Measurements from ENCODE around the gene SP140L. TPM values are rescaled to one million over a fixed set of nuclear protein-coding genes. Genes with fewer than 3 reads are reported as not detected.

Gene SP140L
- polyA plus RNA-seq, 3 donors, result 6.5 to 23.7 (median 8.5) TPM

DNA sequence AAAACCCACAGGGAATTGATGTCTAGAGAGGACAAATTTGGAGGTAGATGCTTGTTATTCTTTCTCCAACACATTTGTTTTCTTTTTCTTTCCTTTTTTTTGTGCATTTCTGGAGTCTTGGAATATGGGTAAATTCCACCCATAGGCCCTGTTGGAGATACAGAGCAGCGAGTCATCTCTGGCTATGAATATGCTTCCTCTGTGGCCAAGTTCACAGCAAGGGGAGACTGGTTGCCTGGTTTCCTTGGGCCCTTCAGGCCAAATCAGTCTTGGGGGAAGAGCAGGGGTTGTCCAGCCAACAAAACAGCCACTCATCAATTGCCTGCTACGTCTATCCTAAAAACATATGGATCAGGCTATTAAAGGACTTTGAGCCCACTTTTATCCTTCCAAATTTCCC is 116.5 kb downstream of the SP140L start:
- H3K4me1 ChIP-seq (ENCODE audit: control insufficient read depth in 1 of 2, insufficient read depth in 2 of 2, low read length in 2 of 2), result peaks cover 25 to 49% of the 10 kb centered on the region in 2 donors
- H3K27me3 ChIP-seq (ENCODE audit: control insufficient read depth in 2 of 2, insufficient read depth in 2 of 2, low read length in 2 of 2), result no peaks in the 10 kb centered on the region
- H3K79me2 ChIP-seq (ENCODE audit: insufficient read depth, low read length), result peaks cover 79% of the 10 kb centered on the region
- H3K27me3 Mint-ChIP-seq (ENCODE audit: low read depth in 3 of 3), result peaks cover 0 to 2% (median 0%) of the 10 kb centered on the region in 3 donors
- WGBS (ENCODE audit: insufficient coverage), result no CpG with 5 or more reads among the region's 2 CpGs
- no peak overlapping the region for H3K4me2 ChIP-seq (replicated peaks; ENCODE audit: extremely low read depth, low read length, poor library complexity, severe bottlenecking)
- no peak overlapping the region for H3K9ac ChIP-seq (ENCODE audit: insufficient read depth, low read length, poor library complexity, severe bottlenecking)
- H3K27ac ChIP-seq (ENCODE audit: low read depth in 1 of 2, low read length in 2 of 2), result peak overlapping the region in 1 of 2 donors; percentile 22
- peak overlapping the region in 1 of 2 donors; percentile 20 for H3K4me3 Mint-ChIP-seq
- peaks cover 92% of the 10 kb centered on the region for H4K20me1 ChIP-seq (ENCODE audit: insufficient read depth, low read length)
- TF ChIP-seq, protein P1, sequence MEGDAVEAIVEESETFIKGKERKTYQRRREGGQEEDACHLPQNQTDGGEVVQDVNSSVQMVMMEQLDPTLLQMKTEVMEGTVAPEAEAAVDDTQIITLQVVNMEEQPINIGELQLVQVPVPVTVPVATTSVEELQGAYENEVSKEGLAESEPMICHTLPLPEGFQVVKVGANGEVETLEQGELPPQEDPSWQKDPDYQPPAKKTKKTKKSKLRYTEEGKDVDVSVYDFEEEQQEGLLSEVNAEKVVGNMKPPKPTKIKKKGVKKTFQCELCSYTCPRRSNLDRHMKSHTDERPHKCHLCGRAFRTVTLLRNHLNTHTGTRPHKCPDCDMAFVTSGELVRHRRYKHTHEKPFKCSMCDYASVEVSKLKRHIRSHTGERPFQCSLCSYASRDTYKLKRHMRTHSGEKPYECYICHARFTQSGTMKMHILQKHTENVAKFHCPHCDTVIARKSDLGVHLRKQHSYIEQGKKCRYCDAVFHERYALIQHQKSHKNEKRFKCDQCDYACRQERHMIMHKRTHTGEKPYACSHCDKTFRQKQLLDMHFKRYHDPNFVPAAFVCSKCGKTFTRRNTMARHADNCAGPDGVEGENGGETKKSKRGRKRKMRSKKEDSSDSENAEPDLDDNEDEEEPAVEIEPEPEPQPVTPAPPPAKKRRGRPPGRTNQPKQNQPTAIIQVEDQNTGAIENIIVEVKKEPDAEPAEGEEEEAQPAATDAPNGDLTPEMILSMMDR (IDR thresholded peaks at IDR 0.05), result no peak
- peak in 1 of 3 donors; percentile 32 for DNase-seq
- no peaks in the 10 kb centered on the region for H3K9me3 ChIP-seq (replicated peaks in 1 of 2; ENCODE audit: control insufficient read depth in 1 of 2, insufficient read depth in 1 of 2, low read length in 2 of 2)
- H3K27ac Mint-ChIP-seq, result peak overlapping the region in 4 of 7 donors; percentile 11 to 76 (median 56)
- H2AFZ ChIP-seq (ENCODE audit: insufficient read depth, low read depth, low read length, poor library complexity, severe bottlenecking), result no peak overlapping the region
- intact Hi-C loops (cut with micrococcal nuclease), result no loop called here
- H3K4me1 Mint-ChIP-seq, result peaks cover 53% of the 10 kb centered on the region
- H3K4me3 ChIP-seq (replicated peaks in 1 of 3; ENCODE audit: low read depth in 2 of 3, low read length in 3 of 3), result no peak overlapping the region
- H3K36me3 Mint-ChIP-seq, result peaks cover 55 to 56% of the 10 kb centered on the region in 2 donors
- H3K36me3 ChIP-seq (replicated peaks in 1 of 2; ENCODE audit: control insufficient read depth in 1 of 2, insufficient read depth in 2 of 2, low read length in 2 of 2), result peaks cover 56 to 75% of the 10 kb centered on the region in 2 donors
- peaks cover 0 to 3% (median 0%) of the 10 kb centered on the region in 7 donors for H3K9me3 Mint-ChIP-seq

DNA sequence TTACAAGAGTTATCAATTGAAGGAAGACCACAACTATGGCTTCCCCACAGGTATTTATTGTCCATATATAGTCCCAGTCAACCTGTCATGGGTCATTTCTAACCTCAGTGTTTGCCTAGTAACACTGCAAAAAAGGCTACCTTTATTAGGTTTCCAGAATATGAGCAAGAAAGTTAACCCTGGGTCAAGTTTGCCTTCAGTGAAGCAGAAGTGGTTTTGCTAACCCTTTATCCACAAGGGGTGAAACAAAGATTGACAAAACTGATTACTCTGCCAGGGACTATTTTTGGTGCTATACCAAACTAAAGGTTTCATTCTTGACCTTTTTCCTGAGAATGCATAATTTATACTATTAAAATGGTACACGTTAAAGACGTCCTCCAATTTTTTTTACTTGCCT is 117.8 kb downstream of the SP140L start:
- Histone ChIP-seq H3K4me2 (replicated peaks; ENCODE audit: extremely low read depth, low read length, poor library complexity, severe bottlenecking) (no peak overlapping the region), H3K27ac (ENCODE audit: low read depth in 1 of 2, low read length in 2 of 2) (peak overlapping the region in 1 of 2 donors; percentile 20), H3K27me3 (ENCODE audit: control insufficient read depth in 2 of 2, insufficient read depth in 2 of 2, low read length in 2 of 2) (no peaks in the 10 kb centered on the region), H2AFZ (ENCODE audit: insufficient read depth, low read depth, low read length, poor library complexity, severe bottlenecking) (no peak overlapping the region), H3K4me3 (replicated peaks in 1 of 3; ENCODE audit: low read depth in 2 of 3, low read length in 3 of 3) (no peak overlapping the region), H3K9me3 (replicated peaks in 1 of 2; ENCODE audit: control insufficient read depth in 1 of 2, insufficient read depth in 1 of 2, low read length in 2 of 2) (no peaks in the 10 kb centered on the region), H3K9ac (ENCODE audit: insufficient read depth, low read length, poor library complexity, severe bottlenecking) (no peak overlapping the region), H4K20me1 (ENCODE audit: insufficient read depth, low read length) (peaks cover 92% of the 10 kb centered on the region), H3K36me3 (replicated peaks in 1 of 2; ENCODE audit: control insufficient read depth in 1 of 2, insufficient read depth in 2 of 2, low read length in 2 of 2) (peaks cover 69 to 83% of the 10 kb centered on the region in 2 donors), H3K79me2 (ENCODE audit: insufficient read depth, low read length) (peaks cover 78% of the 10 kb centered on the region), H3K4me1 (ENCODE audit: control insufficient read depth in 1 of 2, insufficient read depth in 2 of 2, low read length in 2 of 2) (peaks cover 27 to 43% of the 10 kb centered on the region in 2 donors)
- H3K36me3 Mint-ChIP-seq, result peaks cover 65 to 69% of the 10 kb centered on the region in 2 donors
- intact Hi-C loops (cut with micrococcal nuclease), result loop anchor here in 1 of 2 donors (5.0 kb wide), 1 partner anchor 33 kb away; no protein-coding TSS in a partner anchor
- peaks cover 0 to 9% (median 0%) of the 10 kb centered on the region in 7 donors for H3K9me3 Mint-ChIP-seq
- no peak overlapping the region for H3K4me3 Mint-ChIP-seq
- H3K27me3 Mint-ChIP-seq (ENCODE audit: low read depth in 3 of 3), result peaks cover 0 to 2% (median 1%) of the 10 kb centered on the region in 3 donors
- TF ChIP-seq, protein P1 (IDR thresholded peaks at IDR 0.05), result no peak
- no CpG with 5 or more reads among the region's 2 CpGs for WGBS (ENCODE audit: insufficient coverage)
- peaks cover 52% of the 10 kb centered on the region for H3K4me1 Mint-ChIP-seq
- H3K27ac Mint-ChIP-seq, result peak overlapping the region in 1 of 7 donors; percentile 48
- no peak for DNase-seq
